ENCODE results near the gene CORO7.
"Not testable (repeated sequence)": the region's sequence is repeated elsewhere in the genome, so short reads cannot be mapped to it uniquely, and the experiment has no call there.

Gene CORO7

DNA sequence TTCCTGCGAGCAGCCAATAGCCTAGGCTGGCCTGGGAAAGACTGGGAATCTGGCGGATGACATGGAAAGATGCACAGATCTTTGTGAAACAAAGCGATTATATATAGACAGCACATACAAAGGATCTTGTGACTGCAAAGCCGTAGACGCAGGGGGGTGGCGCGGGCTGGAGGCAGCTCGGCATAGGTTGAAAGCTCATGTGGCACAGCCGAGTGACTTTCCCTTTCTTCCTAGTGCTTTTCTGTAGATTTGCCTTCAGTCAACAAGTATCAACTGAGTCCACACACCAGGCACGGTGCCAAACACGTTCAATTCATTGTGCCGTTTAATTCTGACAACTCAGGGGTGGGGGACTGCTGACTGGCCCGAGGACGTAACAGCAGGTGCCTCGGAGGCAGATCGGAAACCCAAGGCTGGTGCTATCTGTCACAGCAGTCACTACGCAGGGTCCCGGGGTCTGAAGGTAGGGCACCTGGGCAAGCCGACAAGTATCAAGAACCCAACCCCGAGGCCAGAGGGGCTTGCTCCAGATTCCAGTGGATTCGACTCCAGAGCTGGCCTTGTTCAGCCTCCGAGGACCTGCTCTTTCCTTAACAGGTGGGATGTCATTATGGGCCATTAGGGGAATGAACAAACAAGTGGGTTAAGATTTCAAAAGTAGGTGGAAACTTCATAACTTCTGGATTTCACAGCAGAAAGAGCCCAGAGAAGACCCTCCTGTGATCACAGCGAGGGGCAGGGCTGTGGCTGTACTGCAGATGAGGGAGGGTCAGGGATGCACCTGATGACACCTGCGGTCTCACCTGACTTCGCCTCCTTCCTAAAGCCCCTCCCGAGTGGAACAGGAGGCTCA is 71.2 kb downstream of the CORO7 start:
- Histone ChIP-seq H3K9ac (ENCODE audit: low read depth, low read length, poor library complexity) (no peak overlapping the region), H2BK5ac (ENCODE audit: low read length) (no peak overlapping the region), H3K36me3 (replicated peaks in 1 of 2; ENCODE audit: control insufficient read depth in 2 of 2, insufficient read depth in 2 of 2, low read length in 2 of 2) (peaks cover 12 to 58% of the 10 kb centered on the region in 2 donors), H3K4me2 (ENCODE audit: insufficient read depth, low read length, poor library complexity, severe bottlenecking) (no peak overlapping the region), H3K4me1 (ENCODE audit: control insufficient read depth in 2 of 2, insufficient read depth in 1 of 2, low read depth in 1 of 2, low read length in 2 of 2) (no peaks in the 10 kb centered on the region), H3K14ac (ENCODE audit: low read length) (no peak overlapping the region), H3K4me3 (ENCODE audit: low read length in 2 of 2) (no peak overlapping the region), H2AK5ac (ENCODE audit: low read depth, low read length) (peak overlapping the region; percentile 46), H3K27me3 (ENCODE audit: control insufficient read depth in 3 of 3, insufficient read depth in 3 of 3, low read depth in 1 of 3, low read length in 3 of 3) (no peaks in the 10 kb centered on the region), H2BK12ac (ENCODE audit: low read length) (no peak overlapping the region), H2AFZ (ENCODE audit: low read length) (no peak overlapping the region), H3K27ac (replicated peaks; ENCODE audit: low read length) (no peak overlapping the region), H3K23ac (ENCODE audit: low read depth, low read length, poor library complexity) (no peak overlapping the region), H3K18ac (ENCODE audit: low read length) (no peak overlapping the region), H2BK15ac (ENCODE audit: low read length) (no peak overlapping the region), H3K4ac (ENCODE audit: low read length) (no peak overlapping the region), H3K9me3 (replicated peaks in 1 of 2; ENCODE audit: control insufficient read depth in 2 of 2, insufficient read depth in 1 of 2, low read depth in 1 of 2, low read length in 2 of 2) (peaks cover 0 to 4% of the 10 kb centered on the region in 2 donors), H2BK120ac (ENCODE audit: low read depth, low read length) (no peak overlapping the region), H4K8ac (ENCODE audit: low read depth, low read length) (no peak overlapping the region), H3K79me1 (ENCODE audit: low read depth, low read length) (peaks cover 25% of the 10 kb centered on the region), H4K91ac (ENCODE audit: low read depth, low read length, poor library complexity) (no peak overlapping the region)
- no peak for DNase-seq (ENCODE audit: low spot score)
- WGBS, 2 donors (ENCODE audit: extremely low coverage in 2 of 2, insufficient read length in 2 of 2, insufficient replicate concordance in 1 of 2): no CpG with 5 or more reads among the region's 26 CpGs

DNA sequence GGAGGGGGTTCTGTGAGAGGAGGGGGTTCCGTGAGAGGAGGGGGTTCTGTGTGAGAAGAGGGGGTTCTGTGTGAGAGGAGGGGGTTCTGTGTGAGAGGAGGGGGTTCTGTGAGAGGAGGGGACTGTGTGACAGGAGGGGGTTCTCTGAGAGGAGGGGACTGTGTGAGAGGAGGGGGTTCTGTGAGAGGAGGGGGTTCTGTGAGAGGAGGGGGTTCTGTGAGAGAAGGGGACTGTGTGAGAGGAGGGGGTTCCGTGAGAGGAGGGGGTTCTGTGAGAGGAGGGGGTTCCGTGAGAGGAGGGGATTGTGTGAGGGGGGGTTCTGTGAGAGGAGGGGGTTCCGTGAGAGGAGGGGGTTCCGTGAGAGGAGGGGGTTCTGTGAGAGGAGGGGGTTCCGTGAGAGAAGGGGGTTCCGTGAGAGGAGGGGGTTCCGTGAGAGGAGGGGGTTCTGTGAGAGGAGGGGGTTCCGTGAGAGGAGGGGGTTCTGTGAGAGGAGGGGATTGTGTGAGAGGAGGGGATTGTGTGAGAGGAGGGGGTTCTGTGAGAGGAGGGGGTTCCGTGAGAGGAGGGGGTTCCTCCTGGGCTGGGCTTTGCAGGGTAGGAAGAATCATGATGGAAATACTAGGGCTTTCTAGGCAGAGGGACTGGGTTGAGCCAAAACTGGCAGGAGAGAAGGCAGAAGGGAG is 72.0 kb downstream of the CORO7 start:
- not testable (repeated sequence) for H2AK5ac ChIP-seq (ENCODE audit: low read depth, low read length); H2BK15ac ChIP-seq (ENCODE audit: low read length); H4K8ac ChIP-seq (ENCODE audit: low read depth, low read length); DNase-seq (ENCODE audit: low spot score); H3K9me3 ChIP-seq (replicated peaks in 1 of 2; ENCODE audit: control insufficient read depth in 2 of 2, insufficient read depth in 1 of 2, low read depth in 1 of 2, low read length in 2 of 2); H2BK5ac ChIP-seq (ENCODE audit: low read length); H2BK12ac ChIP-seq (ENCODE audit: low read length); H3K9ac ChIP-seq (ENCODE audit: low read depth, low read length, poor library complexity); H3K27me3 ChIP-seq (ENCODE audit: control insufficient read depth in 3 of 3, insufficient read depth in 3 of 3, low read depth in 1 of 3, low read length in 3 of 3); H3K23ac ChIP-seq (ENCODE audit: low read depth, low read length, poor library complexity); H3K18ac ChIP-seq (ENCODE audit: low read length); H4K91ac ChIP-seq (ENCODE audit: low read depth, low read length, poor library complexity); H3K27ac ChIP-seq (replicated peaks; ENCODE audit: low read length); H2AFZ ChIP-seq (ENCODE audit: low read length); H3K4me1 ChIP-seq (ENCODE audit: control insufficient read depth in 2 of 2, insufficient read depth in 1 of 2, low read depth in 1 of 2, low read length in 2 of 2); H3K4me3 ChIP-seq (ENCODE audit: low read length in 2 of 2); H2BK120ac ChIP-seq (ENCODE audit: low read depth, low read length); H3K14ac ChIP-seq (ENCODE audit: low read length); H3K4ac ChIP-seq (ENCODE audit: low read length); H3K4me2 ChIP-seq (ENCODE audit: insufficient read depth, low read length, poor library complexity, severe bottlenecking)
- Histone ChIP-seq H3K36me3 (replicated peaks in 1 of 2; ENCODE audit: control insufficient read depth in 2 of 2, insufficient read depth in 2 of 2, low read length in 2 of 2) (peaks cover 12 to 60% of the 10 kb centered on the region in 2 donors), H3K79me1 (ENCODE audit: low read depth, low read length) (peaks cover 27% of the 10 kb centered on the region)
- 93% methylated on average over 2 of the region's 10 CpGs; no CpG with 5 or more reads in 1 of the 2 donors for WGBS, 2 donors (ENCODE audit: extremely low coverage in 2 of 2, insufficient read length in 2 of 2, insufficient replicate concordance in 1 of 2)

DNA sequence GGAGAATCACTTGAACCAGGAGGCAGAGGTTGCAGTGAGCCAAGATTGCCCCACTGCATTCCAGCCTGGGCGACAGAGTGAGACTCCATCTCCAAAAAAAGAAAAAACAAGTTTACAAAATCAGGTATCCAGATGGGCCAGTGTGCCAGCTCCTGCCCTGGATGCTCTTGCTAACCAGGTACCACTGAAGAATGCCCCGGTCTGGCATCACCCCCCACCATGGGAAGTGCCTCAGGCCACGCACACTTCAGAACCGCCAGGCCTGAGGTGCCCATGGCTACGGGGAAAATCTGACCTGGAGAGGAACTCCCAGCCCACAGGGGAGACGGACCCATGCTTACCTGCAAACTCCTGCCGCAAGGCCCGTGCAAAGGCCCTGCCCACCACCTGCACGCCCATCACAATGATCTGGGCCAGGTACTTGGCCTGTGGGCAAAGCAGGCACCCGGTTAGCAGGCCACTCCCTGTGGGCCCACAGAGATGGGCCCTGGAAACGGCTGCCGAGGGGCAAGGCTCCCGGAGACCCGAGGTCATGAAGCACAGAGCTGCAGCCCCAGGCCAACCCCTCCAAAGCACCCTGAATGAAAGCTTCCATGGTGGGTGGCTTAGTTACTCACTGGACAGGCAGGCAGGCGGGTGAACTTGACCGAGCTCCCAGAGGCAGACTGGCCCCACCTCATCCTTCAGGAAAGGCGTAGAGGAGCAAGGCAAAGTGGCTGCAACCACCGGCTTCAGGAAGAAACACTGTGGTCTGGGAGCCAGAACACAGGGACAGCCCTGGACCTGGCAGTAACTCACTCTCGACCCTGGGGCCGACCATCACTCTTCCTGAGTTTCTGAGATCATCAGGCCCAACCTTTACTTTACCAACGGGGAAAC is 73.3 kb downstream of the CORO7 start:
- Histone ChIP-seq H2AFZ (ENCODE audit: low read length) (no peak overlapping the region), H3K4me2 (ENCODE audit: insufficient read depth, low read length, poor library complexity, severe bottlenecking) (no peak overlapping the region), H3K14ac (ENCODE audit: low read length) (peak overlapping the region; percentile 21), H3K9me3 (replicated peaks in 1 of 2; ENCODE audit: control insufficient read depth in 2 of 2, insufficient read depth in 1 of 2, low read depth in 1 of 2, low read length in 2 of 2) (peaks cover 0 to 4% of the 10 kb centered on the region in 2 donors), H3K9ac (ENCODE audit: low read depth, low read length, poor library complexity) (peak overlapping the region; percentile 44), H3K23ac (ENCODE audit: low read depth, low read length, poor library complexity) (no peak overlapping the region), H3K27me3 (ENCODE audit: control insufficient read depth in 3 of 3, insufficient read depth in 3 of 3, low read depth in 1 of 3, low read length in 3 of 3) (no peaks in the 10 kb centered on the region), H3K4me1 (ENCODE audit: control insufficient read depth in 2 of 2, insufficient read depth in 1 of 2, low read depth in 1 of 2, low read length in 2 of 2) (no peaks in the 10 kb centered on the region), H3K79me1 (ENCODE audit: low read depth, low read length) (peaks cover 31% of the 10 kb centered on the region), H3K4me3 (ENCODE audit: low read length in 2 of 2) (no peak overlapping the region), H3K18ac (ENCODE audit: low read length) (no peak overlapping the region), H3K36me3 (replicated peaks in 1 of 2; ENCODE audit: control insufficient read depth in 2 of 2, insufficient read depth in 2 of 2, low read length in 2 of 2) (peaks cover 12 to 68% of the 10 kb centered on the region in 2 donors), H2BK5ac (ENCODE audit: low read length) (no peak overlapping the region), H2BK120ac (ENCODE audit: low read depth, low read length) (no peak overlapping the region), H2BK15ac (ENCODE audit: low read length) (no peak overlapping the region), H4K91ac (ENCODE audit: low read depth, low read length, poor library complexity) (no peak overlapping the region), H3K4ac (ENCODE audit: low read length) (no peak overlapping the region), H2AK5ac (ENCODE audit: low read depth, low read length) (no peak overlapping the region), H2BK12ac (ENCODE audit: low read length) (no peak overlapping the region), H3K27ac (replicated peaks; ENCODE audit: low read length) (no peak overlapping the region), H4K8ac (ENCODE audit: low read depth, low read length) (no peak overlapping the region)
- no peak for DNase-seq (ENCODE audit: low spot score)
- WGBS, 2 donors (ENCODE audit: extremely low coverage in 2 of 2, insufficient read length in 2 of 2, insufficient replicate concordance in 1 of 2): no CpG with 5 or more reads among the region's 21 CpGs
